SK-N-SH treated with all-trans-retinoic acid at 6 μM for 48 hours (cell line): ENCODE data around the gene TRAF3IP3.

Experiments used
- ATAC-seq: fragments of 200-7000 bp; cut with Tn5 transposase; 3 replicates; pipeline ENCODE4 v1.9.1; 2020; ENCODE audit warnings: mild to moderate bottlenecking, moderate library complexity
- ARNTL ChIP-seq: fragments of 450-650 bp; formaldehyde crosslinking; IDR thresholded peaks from 2 replicates; pipeline ENCODE4 v1.5.0; 2020; ENCODE audit warnings: low read depth, mild to moderate bottlenecking, moderate library complexity, borderline replicate concordance
- BACH2 ChIP-seq: fragments of 250-450 bp; sonication (Bioruptor Pico); IDR thresholded peaks from 2 replicates; pipeline ENCODE4 v1.9.0; 2021; ENCODE audit warnings: mild to moderate bottlenecking, borderline replicate concordance
- ESRRG ChIP-seq: fragments of 250-450 bp; sonication (Bioruptor Pico); IDR thresholded peaks from 2 replicates; pipeline ENCODE4 v1.6.1; 2021; ENCODE audit warnings: mild to moderate bottlenecking
- GLIS3 ChIP-seq: fragments of 250-450 bp; sonication (Bioruptor Pico); IDR thresholded peaks from 2 replicates; pipeline ENCODE4 v1.5.0; 2020; ENCODE audit warnings: mild to moderate bottlenecking, moderate library complexity
- ISL1 ChIP-seq: fragments of 250-450 bp; sonication (Bioruptor Pico); IDR thresholded peaks from 2 replicates; pipeline ENCODE4 v2.1.2; 2022; ENCODE audit warnings: mild to moderate bottlenecking, moderate library complexity
- OSR1 ChIP-seq: fragments of 250-450 bp; sonication (Bioruptor Pico); IDR thresholded peaks from 2 replicates; pipeline ENCODE4 v1.8.0; 2022; ENCODE audit warnings: moderate library complexity, mild to moderate bottlenecking, inconsistent platforms
- PATZ1 ChIP-seq: fragments of 250-450 bp; sonication (Bioruptor Pico); IDR thresholded peaks from 2 replicates; pipeline ENCODE4 v1.8.0; 2020; ENCODE audit warnings: mild to moderate bottlenecking, moderate library complexity, borderline replicate concordance
- PPARA ChIP-seq: fragments of 250-450 bp; sonication (Bioruptor Pico); IDR thresholded peaks from 2 replicates; pipeline ENCODE4 v1.5.0; 2020; ENCODE audit warnings: mild to moderate bottlenecking, borderline replicate concordance
- RARB ChIP-seq: fragments of 250-450 bp; sonication (Bioruptor Pico); IDR thresholded peaks from 2 replicates; pipeline ENCODE4 v1.8.0; 2021; ENCODE audit warnings: mild to moderate bottlenecking, moderate library complexity
- SNAI2 ChIP-seq: fragments of 250-450 bp; sonication (Bioruptor Pico); IDR thresholded peaks from 2 replicates; pipeline ENCODE4 v1.5.0; 2020; ENCODE audit warnings: mild to moderate bottlenecking, moderate library complexity
- TCF4 ChIP-seq: fragments of 250-450 bp; sonication (Bioruptor Pico); IDR thresholded peaks from 2 replicates; pipeline ENCODE4 v1.8.0; 2021; ENCODE audit warnings: mild to moderate bottlenecking, moderate library complexity, borderline replicate concordance
- TOX ChIP-seq: fragments of 250-450 bp; sonication (Bioruptor Pico); IDR thresholded peaks from 2 replicates; pipeline ENCODE4 v1.8.0; 2021; ENCODE audit warnings: mild to moderate bottlenecking, moderate library complexity, borderline replicate concordance
- ZFP3 ChIP-seq: fragments of 250-450 bp; sonication (Bioruptor Pico); IDR thresholded peaks from 2 replicates; pipeline ENCODE4 v1.5.0; 2020; ENCODE audit warnings: mild to moderate bottlenecking, moderate library complexity
- ZFP30 ChIP-seq: fragments of 450-650 bp; formaldehyde crosslinking; IDR thresholded peaks from 2 replicates; pipeline ENCODE4 v1.5.0; 2022; ENCODE audit warnings: mild to moderate bottlenecking, moderate library complexity
- ZNF565 ChIP-seq: fragments of 450-650 bp; formaldehyde crosslinking; conservative IDR thresholded peaks from 2 replicates; pipeline ENCODE4 v1.5.0; 2020; ENCODE audit warnings: low read depth, mild to moderate bottlenecking, moderate library complexity
- ZNF70 ChIP-seq: fragments of 450-650 bp; formaldehyde crosslinking; IDR thresholded peaks from 2 replicates; pipeline ENCODE4 v1.5.0; 2020; ENCODE audit warnings: mild to moderate bottlenecking, moderate library complexity
- ZNF8 ChIP-seq: fragments of 450-650 bp; formaldehyde crosslinking; IDR thresholded peaks from 2 replicates; pipeline ENCODE4 v1.5.0; 2020; ENCODE audit warnings: mild to moderate bottlenecking, moderate library complexity
- TF ChIP-seq, protein P1 (sequence below): fragments of 250-450 bp; sonication (Bioruptor Pico); IDR thresholded peaks from 2 replicates; pipeline ENCODE4 v1.5.1; 2021; ENCODE audit warnings: mild to moderate bottlenecking, moderate library complexity
- TF ChIP-seq, protein P2 (sequence below): fragments of 250-450 bp; sonication (Bioruptor Pico); IDR thresholded peaks from 2 replicates; pipeline ENCODE4 v1.8.0; 2021; ENCODE audit warnings: low read depth, mild to moderate bottlenecking, moderate library complexity, borderline replicate concordance
- TF ChIP-seq, protein P3 (sequence below): fragments of 250-450 bp; sonication (Bioruptor Pico); IDR thresholded peaks from 2 replicates; pipeline ENCODE4 v1.5.0; 2020; ENCODE audit warnings: mild to moderate bottlenecking, moderate library complexity

TRAF3IP3 gene

GRCh38 chr1:209728466-209728865 lies 27.4 kb upstream of the TRAF3IP3 start:
- no peak for ATAC-seq

GRCh38 chr1:209729436-209729835 lies 26.4 kb upstream of the TRAF3IP3 start:
- ATAC-seq, result no peak

More at GRCh38 chr1:209728466-209728865, 27.4 kb upstream of the TRAF3IP3 start:
- TF ChIP-seq TOX (CRISPR knock-in tag) (no peak), ZNF8 (no peak), SNAI2 (CRISPR knock-in tag) (no peak)
- TF ChIP-seq, protein P1, sequence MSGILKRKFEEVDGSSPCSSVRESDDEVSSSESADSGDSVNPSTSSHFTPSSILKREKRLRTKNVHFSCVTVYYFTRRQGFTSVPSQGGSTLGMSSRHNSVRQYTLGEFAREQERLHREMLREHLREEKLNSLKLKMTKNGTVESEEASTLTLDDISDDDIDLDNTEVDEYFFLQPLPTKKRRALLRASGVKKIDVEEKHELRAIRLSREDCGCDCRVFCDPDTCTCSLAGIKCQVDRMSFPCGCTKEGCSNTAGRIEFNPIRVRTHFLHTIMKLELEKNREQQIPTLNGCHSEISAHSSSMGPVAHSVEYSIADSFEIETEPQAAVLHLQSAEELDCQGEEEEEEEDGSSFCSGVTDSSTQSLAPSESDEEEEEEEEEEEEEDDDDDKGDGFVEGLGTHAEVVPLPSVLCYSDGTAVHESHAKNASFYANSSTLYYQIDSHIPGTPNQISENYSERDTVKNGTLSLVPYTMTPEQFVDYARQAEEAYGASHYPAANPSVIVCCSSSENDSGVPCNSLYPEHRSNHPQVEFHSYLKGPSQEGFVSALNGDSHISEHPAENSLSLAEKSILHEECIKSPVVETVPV (CRISPR knock-in tag), result no peak

DNA sequence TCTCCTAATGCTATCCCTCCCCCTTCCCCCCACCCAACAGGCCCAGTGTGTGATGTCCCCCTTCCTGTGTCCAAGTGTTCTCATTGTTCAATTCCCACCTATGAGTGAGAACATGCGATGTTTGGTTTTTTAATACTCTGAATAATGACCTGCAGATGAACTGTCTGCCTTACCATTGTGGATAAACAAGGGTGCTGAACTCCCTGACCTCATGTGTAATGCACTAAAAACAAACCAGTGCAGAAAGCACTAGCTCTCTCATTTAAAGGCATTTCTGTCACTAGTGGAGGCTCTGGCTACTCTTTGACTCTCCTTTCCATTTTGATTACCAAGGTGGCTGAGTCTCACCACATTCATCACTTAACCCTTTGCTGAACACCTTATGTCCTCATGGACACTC lies 23.1 kb upstream of the TRAF3IP3 start:
- ATAC-seq, result no peak
- TF ChIP-seq GLIS3 (CRISPR knock-in tag) (no peak), ZNF565 (no peak), ZFP30 (CRISPR knock-in tag) (no peak)

More at GRCh38 chr1:209729436-209729835, 26.4 kb upstream of the TRAF3IP3 start:
- no peak for TF ChIP-seq SNAI2 (CRISPR knock-in tag)
- TF ChIP-seq, protein P2, sequence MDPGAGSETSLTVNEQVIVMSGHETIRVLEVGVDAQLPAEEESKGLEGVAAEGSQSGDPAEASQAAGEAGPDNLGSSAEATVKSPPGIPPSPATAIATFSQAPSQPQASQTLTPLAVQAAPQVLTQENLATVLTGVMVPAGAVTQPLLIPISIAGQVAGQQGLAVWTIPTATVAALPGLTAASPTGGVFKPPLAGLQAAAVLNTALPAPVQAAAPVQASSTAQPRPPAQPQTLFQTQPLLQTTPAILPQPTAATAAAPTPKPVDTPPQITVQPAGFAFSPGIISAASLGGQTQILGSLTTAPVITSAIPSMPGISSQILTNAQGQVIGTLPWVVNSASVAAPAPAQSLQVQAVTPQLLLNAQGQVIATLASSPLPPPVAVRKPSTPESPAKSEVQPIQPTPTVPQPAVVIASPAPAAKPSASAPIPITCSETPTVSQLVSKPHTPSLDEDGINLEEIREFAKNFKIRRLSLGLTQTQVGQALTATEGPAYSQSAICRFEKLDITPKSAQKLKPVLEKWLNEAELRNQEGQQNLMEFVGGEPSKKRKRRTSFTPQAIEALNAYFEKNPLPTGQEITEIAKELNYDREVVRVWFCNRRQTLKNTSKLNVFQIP (CRISPR knock-in tag), result no peak
- TF ChIP-seq ZFP30 (CRISPR knock-in tag), result no peak
- TF ChIP-seq, protein P3, sequence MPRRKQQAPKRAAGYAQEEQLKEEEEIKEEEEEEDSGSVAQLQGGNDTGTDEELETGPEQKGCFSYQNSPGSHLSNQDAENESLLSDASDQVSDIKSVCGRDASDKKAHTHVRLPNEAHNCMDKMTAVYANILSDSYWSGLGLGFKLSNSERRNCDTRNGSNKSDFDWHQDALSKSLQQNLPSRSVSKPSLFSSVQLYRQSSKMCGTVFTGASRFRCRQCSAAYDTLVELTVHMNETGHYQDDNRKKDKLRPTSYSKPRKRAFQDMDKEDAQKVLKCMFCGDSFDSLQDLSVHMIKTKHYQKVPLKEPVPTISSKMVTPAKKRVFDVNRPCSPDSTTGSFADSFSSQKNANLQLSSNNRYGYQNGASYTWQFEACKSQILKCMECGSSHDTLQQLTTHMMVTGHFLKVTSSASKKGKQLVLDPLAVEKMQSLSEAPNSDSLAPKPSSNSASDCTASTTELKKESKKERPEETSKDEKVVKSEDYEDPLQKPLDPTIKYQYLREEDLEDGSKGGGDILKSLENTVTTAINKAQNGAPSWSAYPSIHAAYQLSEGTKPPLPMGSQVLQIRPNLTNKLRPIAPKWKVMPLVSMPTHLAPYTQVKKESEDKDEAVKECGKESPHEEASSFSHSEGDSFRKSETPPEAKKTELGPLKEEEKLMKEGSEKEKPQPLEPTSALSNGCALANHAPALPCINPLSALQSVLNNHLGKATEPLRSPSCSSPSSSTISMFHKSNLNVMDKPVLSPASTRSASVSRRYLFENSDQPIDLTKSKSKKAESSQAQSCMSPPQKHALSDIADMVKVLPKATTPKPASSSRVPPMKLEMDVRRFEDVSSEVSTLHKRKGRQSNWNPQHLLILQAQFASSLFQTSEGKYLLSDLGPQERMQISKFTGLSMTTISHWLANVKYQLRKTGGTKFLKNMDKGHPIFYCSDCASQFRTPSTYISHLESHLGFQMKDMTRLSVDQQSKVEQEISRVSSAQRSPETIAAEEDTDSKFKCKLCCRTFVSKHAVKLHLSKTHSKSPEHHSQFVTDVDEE (CRISPR knock-in tag), result no peak
- no peak for TF ChIP-seq ZNF565
- TF ChIP-seq PATZ1, result no peak
- TF ChIP-seq OSR1 (CRISPR knock-in tag), result no peak
- no peak for TF ChIP-seq ISL1 (CRISPR knock-in tag)
- no peak for TF ChIP-seq TCF4
- TF ChIP-seq, protein P1 (CRISPR knock-in tag), result no peak
- no peak for TF ChIP-seq BACH2 (CRISPR knock-in tag)
- TF ChIP-seq TOX (CRISPR knock-in tag), result no peak
- no peak for TF ChIP-seq ESRRG (CRISPR knock-in tag)
- TF ChIP-seq ARNTL (CRISPR knock-in tag), result no peak
- TF ChIP-seq, all 23 proteins: peak for 0

- ATAC-seq, result no peak; the same call in 2 of the 3 replicates
- TF ChIP-seq PPARA (CRISPR knock-in tag) (no peak), PATZ1 (no peak), TOX (CRISPR knock-in tag) (no peak; the same call in 1 of the 2 replicates), ZNF8 (no peak), ARNTL (CRISPR knock-in tag) (no peak), RARB (CRISPR knock-in tag) (no peak), ZFP30 (CRISPR knock-in tag) (no peak), ZFP3 (CRISPR knock-in tag) (no peak), ZNF70 (CRISPR knock-in tag) (no peak), ISL1 (CRISPR knock-in tag) (no peak), GLIS3 (CRISPR knock-in tag) (no peak)
- TF ChIP-seq, protein P1 (CRISPR knock-in tag), result no peak
These were observed 22.3 kb upstream of the TRAF3IP3 start for GRCh38 chr1:209733409-209734192.
